HEK293 (cell line): ENCODE measurements around the gene MRPL20.

Source experiments
- FEZF1 ChIP-seq: fragments of 450-650 bp; formaldehyde crosslinking; IDR thresholded peaks from 2 replicates; pipeline ENCODE4 v1.5.1; 2016; ENCODE audit warnings: missing biosample characterization, missing genetic modification characterization
- KLF17 ChIP-seq: fragments of 450-650 bp; formaldehyde crosslinking; IDR thresholded peaks from 2 replicates; pipeline ENCODE4 v1.5.1; 2016; ENCODE audit warnings: missing biosample characterization, missing genetic modification characterization
- SP3 ChIP-seq: fragments of 450-650 bp; formaldehyde crosslinking; IDR thresholded peaks from 2 replicates; pipeline ENCODE4 v1.5.1; 2016; ENCODE audit warnings: missing biosample characterization, missing genetic modification characterization
- WT1 ChIP-seq: fragments of 450-650 bp; formaldehyde crosslinking; IDR thresholded peaks from 2 replicates; pipeline ENCODE4 v1.5.1; 2016; ENCODE audit warnings: missing biosample characterization, missing genetic modification characterization
- ZBTB11 ChIP-seq: fragments of 450-650 bp; formaldehyde crosslinking; conservative IDR thresholded peaks from 2 replicates; pipeline ENCODE4 v1.5.1; 2016; ENCODE audit warnings: low read depth, missing biosample characterization, missing genetic modification characterization
- ZFP37 ChIP-seq: fragments of 450-650 bp; formaldehyde crosslinking; IDR thresholded peaks from 2 replicates; pipeline ENCODE4 v1.5.1; 2016; ENCODE audit warnings: missing biosample characterization, missing genetic modification characterization
- ZNF10 ChIP-seq: fragments of 450-650 bp; formaldehyde crosslinking; IDR thresholded peaks from 2 replicates; pipeline ENCODE4 v1.5.1; 2017; ENCODE audit warnings: missing biosample characterization, missing genetic modification characterization
- ZNF114 ChIP-seq: fragments of 450-650 bp; formaldehyde crosslinking; IDR thresholded peaks from 2 replicates; pipeline ENCODE4 v1.5.0; 2017; ENCODE audit warnings: missing biosample characterization, missing genetic modification characterization
- ZNF132 ChIP-seq: fragments of 450-650 bp; formaldehyde crosslinking; IDR thresholded peaks from 2 replicates; pipeline ENCODE4 v1.5.1; 2017; ENCODE audit warnings: missing biosample characterization, missing genetic modification characterization, borderline replicate concordance
- ZNF23 ChIP-seq: fragments of 450-650 bp; formaldehyde crosslinking; IDR thresholded peaks from 2 replicates; pipeline ENCODE4 v1.5.1; 2016; ENCODE audit warnings: missing biosample characterization, missing genetic modification characterization, borderline replicate concordance
- ZNF302 ChIP-seq: fragments of 450-650 bp; formaldehyde crosslinking; IDR thresholded peaks from 2 replicates; pipeline ENCODE4 v1.5.1; 2016; ENCODE audit warnings: missing biosample characterization, missing genetic modification characterization, low read depth
- ZNF548 ChIP-seq: fragments of 450-650 bp; formaldehyde crosslinking; IDR thresholded peaks from 2 replicates; pipeline ENCODE4 v1.5.1; 2016; ENCODE audit warnings: missing biosample characterization, missing genetic modification characterization
- ZNF558 ChIP-seq: fragments of 450-650 bp; formaldehyde crosslinking; IDR thresholded peaks from 2 replicates; pipeline ENCODE4 v1.5.1; 2016; ENCODE audit warnings: missing biosample characterization, missing genetic modification characterization
- ZNF580 ChIP-seq: fragments of 450-650 bp; formaldehyde crosslinking; IDR thresholded peaks from 2 replicates; pipeline ENCODE4 v1.5.1; 2016; ENCODE audit warnings: missing biosample characterization, missing genetic modification characterization
- ZNF596 ChIP-seq: fragments of 450-650 bp; IDR thresholded peaks from 2 replicates; pipeline ENCODE4 v1.5.0; 2018; ENCODE audit warnings: missing biosample characterization, mild to moderate bottlenecking, missing genetic modification characterization, moderate library complexity
- ZNF624 ChIP-seq: fragments of 450-650 bp; formaldehyde crosslinking; IDR thresholded peaks from 2 replicates; pipeline ENCODE4 v1.5.1; 2017; ENCODE audit warnings: missing biosample characterization, missing genetic modification characterization
- ZNF645 ChIP-seq: fragments of 450-650 bp; formaldehyde crosslinking; IDR thresholded peaks from 2 replicates; pipeline ENCODE4; 2016; ENCODE audit warnings: missing biosample characterization, missing genetic modification characterization
- ZNF658 ChIP-seq: fragments of 450-650 bp; formaldehyde crosslinking; IDR thresholded peaks from 2 replicates; pipeline ENCODE4; 2016; ENCODE audit warnings: missing biosample characterization, missing genetic modification characterization
- ZNF768 ChIP-seq: fragments of 450-650 bp; formaldehyde crosslinking; IDR thresholded peaks from 2 replicates; pipeline ENCODE4 v1.5.1; 2018; ENCODE audit warnings: missing biosample characterization, mild to moderate bottlenecking, missing genetic modification characterization
- ZNF777 ChIP-seq: fragments of 450-650 bp; formaldehyde crosslinking; IDR thresholded peaks from 2 replicates; pipeline ENCODE4 v1.5.1; 2017; ENCODE audit warnings: missing biosample characterization, missing genetic modification characterization, borderline replicate concordance
- ZSCAN18 ChIP-seq: fragments of 450-650 bp; formaldehyde crosslinking; IDR thresholded peaks from 2 replicates; pipeline ENCODE4 v1.5.1; 2016; ENCODE audit warnings: missing biosample characterization, missing genetic modification characterization
- ZSCAN23 ChIP-seq: fragments of 450-650 bp; formaldehyde crosslinking; IDR thresholded peaks from 2 replicates; pipeline ENCODE4 v1.5.1; 2016; ENCODE audit warnings: missing biosample characterization, missing genetic modification characterization
- TF ChIP-seq, protein P1 (sequence below): fragments of 450-650 bp; formaldehyde crosslinking; IDR thresholded peaks from 2 replicates; pipeline ENCODE4 v1.5.1; 2016; ENCODE audit warnings: missing biosample characterization, missing genetic modification characterization
- TF ChIP-seq, protein P2 (sequence below): fragments of 450-650 bp; formaldehyde crosslinking; IDR thresholded peaks from 2 replicates; pipeline ENCODE4 v1.5.1; 2016; ENCODE audit warnings: missing biosample characterization, missing genetic modification characterization
- TF ChIP-seq, protein P3 (sequence below): fragments of 450-650 bp; formaldehyde crosslinking; IDR thresholded peaks from 2 replicates; pipeline ENCODE4 v1.5.1; 2017; ENCODE audit warnings: missing biosample characterization, mild to moderate bottlenecking, missing genetic modification characterization, moderate library complexity

The MRPL20 gene

GRCh38 chr1:1374929-1375662 is 32.0 kb downstream of the MRPL20 start, which contains the start of gene AURKAIP1 (continued):
- peak; percentile 74; the same call in 1 of the 2 replicates for TF ChIP-seq ZNF768 (tag by site-specific recombination)
- peak; percentile 80 for TF ChIP-seq ZNF645 (tag by site-specific recombination)
- TF ChIP-seq ZNF580 (tag by site-specific recombination) = peak; percentile 100
- peak; percentile 60; the same call in 1 of the 2 replicates for TF ChIP-seq WT1 (tag by site-specific recombination)
- TF ChIP-seq ZNF658 (tag by site-specific recombination) = 0 out of 2 replicates have a peak, but pooled peaks have one; percentile 65
- TF ChIP-seq, protein P1, sequence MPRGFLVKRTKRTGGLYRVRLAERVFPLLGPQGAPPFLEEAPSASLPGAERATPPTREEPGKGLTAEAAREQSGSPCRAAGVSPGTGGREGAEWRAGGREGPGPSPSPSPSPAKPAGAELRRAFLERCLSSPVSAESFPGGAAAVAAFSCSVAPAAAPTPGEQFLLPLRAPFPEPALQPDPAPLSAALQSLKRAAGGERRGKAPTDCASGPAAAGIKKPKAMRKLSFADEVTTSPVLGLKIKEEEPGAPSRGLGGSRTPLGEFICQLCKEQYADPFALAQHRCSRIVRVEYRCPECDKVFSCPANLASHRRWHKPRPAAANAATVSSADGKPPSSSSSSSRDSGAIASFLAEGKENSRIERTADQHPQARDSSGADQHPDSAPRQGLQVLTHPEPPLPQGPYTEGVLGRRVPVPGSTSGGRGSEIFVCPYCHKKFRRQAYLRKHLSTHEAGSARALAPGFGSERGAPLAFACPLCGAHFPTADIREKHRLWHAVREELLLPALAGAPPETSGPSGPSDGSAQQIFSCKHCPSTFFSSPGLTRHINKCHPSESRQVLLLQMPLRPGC = peak; percentile 91
- TF ChIP-seq FEZF1 (tag by site-specific recombination) = peak; percentile 32; the same call in 1 of the 2 replicates
- TF ChIP-seq ZNF596 (tag by site-specific recombination) = no peak
- TF ChIP-seq ZNF624 (tag by site-specific recombination) = 0 out of 2 replicates have a peak, but pooled peaks have one; percentile 74
- peak; percentile 90 for TF ChIP-seq SP3 (tag by site-specific recombination)
- peak; percentile 99 for TF ChIP-seq KLF17
- TF ChIP-seq ZSCAN23 (tag by site-specific recombination) = peak; percentile 98
- no peak for TF ChIP-seq ZNF548 (tag by site-specific recombination)
- TF ChIP-seq ZBTB11 = peak; percentile 100
- no peak for TF ChIP-seq ZNF132 (tag by site-specific recombination)
- peak; percentile 89 for TF ChIP-seq ZNF302 (tag by site-specific recombination)
- TF ChIP-seq ZFP37 (tag by site-specific recombination) = peak; percentile 100
- TF ChIP-seq ZNF558 (tag by site-specific recombination) = peak; percentile 60; the same call in 1 of the 2 replicates
- no peak for TF ChIP-seq ZNF114 (tag by site-specific recombination)
- TF ChIP-seq, protein P2, sequence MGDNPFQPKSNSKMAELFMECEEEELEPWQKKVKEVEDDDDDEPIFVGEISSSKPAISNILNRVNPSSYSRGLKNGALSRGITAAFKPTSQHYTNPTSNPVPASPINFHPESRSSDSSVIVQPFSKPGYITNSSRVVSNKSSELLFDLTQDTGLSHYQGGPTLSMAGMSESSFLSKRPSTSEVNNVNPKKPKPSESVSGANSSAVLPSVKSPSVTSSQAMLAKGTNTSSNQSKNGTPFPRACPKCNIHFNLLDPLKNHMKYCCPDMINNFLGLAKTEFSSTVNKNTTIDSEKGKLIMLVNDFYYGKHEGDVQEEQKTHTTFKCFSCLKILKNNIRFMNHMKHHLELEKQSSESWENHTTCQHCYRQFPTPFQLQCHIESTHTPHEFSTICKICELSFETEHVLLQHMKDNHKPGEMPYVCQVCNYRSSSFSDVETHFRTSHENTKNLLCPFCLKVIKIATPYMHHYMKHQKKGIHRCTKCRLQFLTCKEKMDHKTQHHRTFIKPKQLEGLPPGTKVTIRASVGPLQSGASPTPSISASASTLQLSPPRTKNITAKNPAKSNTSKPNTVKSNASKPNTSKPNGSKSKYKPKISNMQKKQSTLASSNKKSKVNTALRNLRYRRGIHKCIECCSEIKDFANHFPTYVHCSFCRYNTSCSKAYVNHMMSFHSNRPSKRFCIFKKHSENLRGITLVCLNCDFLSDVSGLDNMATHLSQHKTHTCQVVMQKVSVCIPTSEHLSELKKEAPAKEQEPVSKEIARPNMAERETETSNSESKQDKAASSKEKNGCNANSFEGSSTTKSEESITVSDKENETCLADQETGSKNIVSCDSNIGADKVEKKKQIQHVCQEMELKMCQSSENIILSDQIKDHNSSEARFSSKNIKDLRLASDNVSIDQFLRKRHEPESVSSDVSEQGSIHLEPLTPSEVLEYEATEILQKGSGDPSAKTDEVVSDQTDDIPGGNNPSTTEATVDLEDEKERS (tag by site-specific recombination) = no peak
- no peak; the same call in 1 of the 2 replicates for TF ChIP-seq ZNF777 (tag by site-specific recombination)
- TF ChIP-seq ZNF23 (tag by site-specific recombination) = no peak
- TF ChIP-seq, protein P3, sequence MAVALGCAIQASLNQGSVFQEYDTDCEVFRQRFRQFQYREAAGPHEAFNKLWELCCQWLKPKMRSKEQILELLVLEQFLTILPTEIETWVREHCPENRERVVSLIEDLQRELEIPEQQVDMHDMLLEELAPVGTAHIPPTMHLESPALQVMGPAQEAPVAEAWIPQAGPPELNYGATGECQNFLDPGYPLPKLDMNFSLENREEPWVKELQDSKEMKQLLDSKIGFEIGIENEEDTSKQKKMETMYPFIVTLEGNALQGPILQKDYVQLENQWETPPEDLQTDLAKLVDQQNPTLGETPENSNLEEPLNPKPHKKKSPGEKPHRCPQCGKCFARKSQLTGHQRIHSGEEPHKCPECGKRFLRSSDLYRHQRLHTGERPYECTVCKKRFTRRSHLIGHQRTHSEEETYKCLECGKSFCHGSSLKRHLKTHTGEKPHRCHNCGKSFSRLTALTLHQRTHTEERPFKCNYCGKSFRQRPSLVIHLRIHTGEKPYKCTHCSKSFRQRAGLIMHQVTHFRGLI (tag by site-specific recombination) = peak; percentile 48
- TF ChIP-seq ZNF10 (tag by site-specific recombination) = no peak; the same call in none of the 2 replicates
- TF ChIP-seq ZSCAN18 (tag by site-specific recombination) = 0 out of 2 replicates have a peak, but pooled peaks have one; percentile 59
